SK-N-SH (cell line): ENCODE data around the gene KAT5. TPM values are rescaled to one million over a fixed set of nuclear protein-coding genes. Genes with fewer than 3 reads are reported as not detected.

Experiments
- CTCF ChIA-PET: fragments of 300-600, 350-600 bp; formaldehyde crosslinking; extraction: SDS; loops from one replicate; lab custom pipeline; 2021; lab: Yijun Ruan, JAX
- POLR2A ChIA-PET: fragments of 350-600 bp; sonication (Branson Sonifier 250); formaldehyde crosslinking; extraction: SDS; loops from one replicate; lab custom pipeline; 2020; ENCODE audit warnings: antibody characterized with exemption, inconsistent platforms; lab: Yijun Ruan, JAX
- DNase-seq: peaks from one replicate; pipeline ENCODE4 v3.0.0; 2012
- H2AFZ ChIP-seq: fragments of 200-600 bp; sonication (generic); 2 replicates; pipeline ENCODE4 v1.8.1; 2016; ENCODE audit warnings: antibody characterized with exemption, mild to moderate bottlenecking, low read depth
- H3F3A ChIP-seq: fragments of 200-600 bp; sonication (generic); replicated peaks from 2 replicates; pipeline ENCODE3; 2016; ENCODE audit warnings: antibody characterized with exemption, mild to moderate bottlenecking; ENCODE audit not compliant: insufficient read depth
- H3K27ac ChIP-seq, 2 experiments: fragments of 200-500 bp in 1 of 2; fragments of 200-600 bp in 1 of 2; sonication (Bioruptor generic) in 1 of 2; sonication (generic), shearing (Covaris generic) in 1 of 2; 2 replicates each; pipeline versions ENCODE4 v1.5.1 to v1.6.1; 2014 to 2016; ENCODE audit warnings: low read depth in 2 of 2, inconsistent platforms in 1 of 2, low read length in 1 of 2, mild to moderate bottlenecking in 1 of 2, mixed read lengths in 1 of 2
- H3K27me3 ChIP-seq: fragments of 200-600 bp; sonication (generic), shearing (Covaris generic); 2 replicates; pipeline ENCODE4 v1.6.1; 2016; ENCODE audit warnings: mixed run types; ENCODE audit not compliant: insufficient read depth
- H3K36me3 ChIP-seq, 2 experiments: fragments of 200-500 bp in 1 of 2; fragments of 200-600 bp in 1 of 2; sonication (Bioruptor generic) in 1 of 2; sonication (generic) in 1 of 2; replicated peaks in 1 of 2; 2 replicates each; pipeline versions ENCODE3 to v1.5.1; 2014 to 2016; ENCODE audit warnings: low read length in 1 of 2, mild to moderate bottlenecking in 1 of 2; ENCODE audit not compliant: insufficient read depth in 2 of 2, control insufficient read depth in 1 of 2
- H3K4me1 ChIP-seq, 2 experiments: fragments of 200-500 bp in 1 of 2; fragments of 200-600 bp in 1 of 2; sonication (Bioruptor generic) in 1 of 2; sonication (generic), shearing (Covaris generic) in 1 of 2; 2 replicates each; pipeline versions ENCODE4 v1.5.1 to v1.6.1; 2014 to 2016; ENCODE audit warnings: low read depth in 1 of 2, low read length in 1 of 2, mixed run types in 1 of 2; ENCODE audit not compliant: insufficient read depth in 2 of 2, control insufficient read depth in 1 of 2
- H3K4me2 ChIP-seq: fragments of 200-600 bp; sonication (generic), shearing (Covaris generic); 2 replicates; pipeline ENCODE4 v1.6.1; 2017; ENCODE audit warnings: mixed run types
- H3K4me3 ChIP-seq, 2 experiments: fragments of 200-500 bp in 1 of 2; fragments of 200-600 bp in 1 of 2; sonication (Bioruptor generic) in 1 of 2; sonication (generic), shearing (Covaris generic) in 1 of 2; 2 replicates each; pipeline versions ENCODE4 v1.5.1 to v1.8.1; 2014 to 2016; ENCODE audit warnings: low read depth in 2 of 2, inconsistent platforms in 1 of 2, low read length in 1 of 2, mild to moderate bottlenecking in 1 of 2, mixed read lengths in 1 of 2, moderate library complexity in 1 of 2
- H3K79me2 ChIP-seq: fragments of 200-600 bp; sonication (generic); 2 replicates; pipeline ENCODE4 v1.8.1; 2017; ENCODE audit warnings: mild to moderate bottlenecking; ENCODE audit not compliant: insufficient read depth
- H3K9ac ChIP-seq: fragments of 200-600 bp; sonication (generic); 2 replicates; pipeline ENCODE4 v1.6.1; 2017; ENCODE audit warnings: mixed run types
- H3K9me2 ChIP-seq: fragments of 200-600 bp; sonication (generic); 2 replicates; pipeline ENCODE4 v1.6.1; 2017; ENCODE audit warnings: mixed run types
- H3K9me3 ChIP-seq: fragments of 200-600 bp; sonication (generic); 2 replicates; pipeline ENCODE4 v1.6.1; 2017; ENCODE audit warnings: mixed run types, mild to moderate bottlenecking, moderate library complexity
- H4K20me1 ChIP-seq: fragments of 200-600 bp; sonication (generic); 2 replicates; pipeline ENCODE4 v1.6.1; 2017; ENCODE audit warnings: mild to moderate bottlenecking, mixed run types; ENCODE audit not compliant: insufficient read depth
- CHD2 ChIP-seq: fragments of 150-350 bp; IDR thresholded peaks from 2 replicates; pipeline ENCODE4 v1.6.1; 2018; ENCODE audit warnings: low read length; ENCODE audit not compliant: partially characterized antibody
- CTCF ChIP-seq: fragments of 200-600 bp; sonication (generic); IDR thresholded peaks from 2 replicates; pipeline ENCODE4 v1.6.1; 2017; ENCODE audit warnings: antibody characterized with exemption, mild to moderate bottlenecking, moderate library complexity
- ELF1 ChIP-seq: IDR thresholded peaks from 2 replicates; pipeline ENCODE4 v1.4.0; 2012
- EP300 ChIP-seq, 2 experiments: IDR thresholded peaks; 2 replicates each; pipeline versions ENCODE4 v1.4.0 to v1.6.1; 2012; ENCODE audit warnings: borderline replicate concordance in 1 of 2, low read depth in 1 of 2, low read length in 1 of 2
- FOSL2 ChIP-seq: IDR thresholded peaks from 2 replicates; pipeline ENCODE4 v1.4.0; 2012; ENCODE audit warnings: low read depth, mild to moderate bottlenecking, moderate library complexity, borderline replicate concordance
- FOXM1 ChIP-seq: IDR thresholded peaks from 2 replicates; pipeline ENCODE4 v1.4.0; 2012; ENCODE audit warnings: low read depth, mild to moderate bottlenecking
- GABPA ChIP-seq: IDR thresholded peaks from 2 replicates; pipeline ENCODE4 v1.4.0; 2012; ENCODE audit warnings: low read depth, mild to moderate bottlenecking
- MAX ChIP-seq: IDR thresholded peaks from 2 replicates; pipeline ENCODE4 v1.4.0; 2012; ENCODE audit warnings: low read depth
- NFIC ChIP-seq: IDR thresholded peaks from 2 replicates; pipeline ENCODE4 v1.4.0; 2012; ENCODE audit warnings: borderline replicate concordance
- PBX3 ChIP-seq: IDR thresholded peaks from 2 replicates; pipeline ENCODE4; 2012
- RAD21 ChIP-seq: IDR thresholded peaks from 2 replicates; pipeline ENCODE4 v1.6.1; 2012; ENCODE audit warnings: mild to moderate bottlenecking, low read length
- RCOR1 ChIP-seq: fragments of 150-350 bp; IDR thresholded peaks from 2 replicates; pipeline ENCODE4 v1.6.1; 2017; ENCODE audit warnings: antibody characterized with exemption, low read length
- TAF1 ChIP-seq: IDR thresholded peaks from 2 replicates; pipeline ENCODE4 v1.6.1; 2012; ENCODE audit warnings: low read depth, mild to moderate bottlenecking, low read length, moderate library complexity, borderline replicate concordance
- USF1 ChIP-seq: IDR thresholded peaks from 2 replicates; pipeline ENCODE4 v1.4.0; 2012; ENCODE audit warnings: low read depth, borderline replicate concordance
- USF2 ChIP-seq: fragments of 150-350 bp; IDR thresholded peaks from 2 replicates; pipeline ENCODE4 v1.6.1; 2017; ENCODE audit warnings: antibody characterized with exemption, low read length, low read depth, borderline replicate concordance
- ZBTB33 ChIP-seq: IDR thresholded peaks from 2 replicates; pipeline ENCODE4 v1.4.0; 2012; ENCODE audit warnings: low read depth, borderline replicate concordance
- WGBS: methylation state at CpG from one replicate; pipeline ENCODE4 v1.1.6; 2017; ENCODE audit warnings: low lambda C conversion rate; 5-methylcytosine and 5-hydroxymethylcytosine counted together
- polyA plus RNA-seq, 3 experiments: library from polyadenylated mRNA; depleted of rRNA; stranded (reverse); fragments of >200 nt; gene quantifications; 2 replicates each; pipeline ENCODE4 v1.2.3, GENCODE V29; 2012

Gene KAT5
- polyA plus RNA-seq, 1 of the 3 experiments (the other 2 are of a cell fraction): 51.9 TPM

GRCh38 chr11:65709661-65710060 lies 2.4 kb upstream of the KAT5 start:
- Histone ChIP-seq H3K9me2 (no peaks in the 10 kb centered on the region), H3K79me2 (peaks cover 17% of the 10 kb centered on the region; the same call in 1 of the 2 replicates), H3K9ac (no peak overlapping the region), H4K20me1 (no peaks in the 10 kb centered on the region), H3K4me2 (no peak overlapping the region), H3F3A (no peaks in the 10 kb centered on the region), H3K27ac (no peak overlapping the region), H3K27me3 (no peaks in the 10 kb centered on the region), H2AFZ (no peak overlapping the region), H3K36me3 (peaks cover 6 to 16% of the 10 kb centered on the region in 2 experiments), H3K4me3 (no peak overlapping the region), H3K4me1 (peaks cover 6 to 8% of the 10 kb centered on the region in 2 experiments; a peak in 1 of 4 replicates), H3K9me3 (no peaks in the 10 kb centered on the region)
- WGBS: 83% methylated on average over 8 of the region's 8 CpGs
- no peak for DNase-seq
- CTCF ChIA-PET: interaction anchor here (1.0 to 1.9 kb wide), 2 partner anchors 70 to 175 kb away, joined by 3 to 10 read pairs; partner anchors contain the start of gene AP5B1
- POLR2A ChIA-PET: no interaction called here
- TF ChIP-seq NFIC (no peak), MAX (no peak), CTCF (no peak), USF2 (no peak), RCOR1 (no peak), USF1 (no peak), RAD21 (no peak), ELF1 (no peak), GABPA (no peak), TAF1 (no peak), EP300 (IDR thresholded peaks at IDR 0.05; ENCODE audit: borderline replicate concordance in 1 of 2, low read depth in 1 of 2, low read length in 1 of 2) (no peak), PBX3 (no peak), FOSL2 (no peak), CHD2 (no peak), FOXM1 (no peak), ZBTB33 (no peak)
